SK-N-SH (cell line): ENCODE measurements around the gene HIPK2. TPM values are rescaled to one million over a fixed set of nuclear protein-coding genes. Genes with fewer than 3 reads are reported as not detected.

Experiments
- CTCF ChIA-PET: fragments of 300-600, 350-600 bp; formaldehyde crosslinking; extraction: SDS; loops from one replicate; lab custom pipeline; 2021; lab: Yijun Ruan, JAX
- POLR2A ChIA-PET: fragments of 350-600 bp; sonication (Branson Sonifier 250); formaldehyde crosslinking; extraction: SDS; loops from one replicate; lab custom pipeline; 2020; ENCODE audit warnings: antibody characterized with exemption, inconsistent platforms; lab: Yijun Ruan, JAX
- DNase-seq: peaks from one replicate; pipeline ENCODE4 v3.0.0; 2012
- H2AFZ ChIP-seq: fragments of 200-600 bp; sonication (generic); 2 replicates; pipeline ENCODE4 v1.8.1; 2016; ENCODE audit warnings: antibody characterized with exemption, mild to moderate bottlenecking, low read depth
- H3F3A ChIP-seq: fragments of 200-600 bp; sonication (generic); replicated peaks from 2 replicates; pipeline ENCODE3; 2016; ENCODE audit warnings: antibody characterized with exemption, mild to moderate bottlenecking; ENCODE audit not compliant: insufficient read depth
- H3K27ac ChIP-seq, 2 experiments: fragments of 200-500 bp in 1 of 2; fragments of 200-600 bp in 1 of 2; sonication (Bioruptor generic) in 1 of 2; sonication (generic), shearing (Covaris generic) in 1 of 2; 2 replicates each; pipeline versions ENCODE4 v1.5.1 to v1.6.1; 2014 to 2016; ENCODE audit warnings: low read depth in 2 of 2, inconsistent platforms in 1 of 2, low read length in 1 of 2, mild to moderate bottlenecking in 1 of 2, mixed read lengths in 1 of 2
- H3K27me3 ChIP-seq: fragments of 200-600 bp; sonication (generic), shearing (Covaris generic); 2 replicates; pipeline ENCODE4 v1.6.1; 2016; ENCODE audit warnings: mixed run types; ENCODE audit not compliant: insufficient read depth
- H3K36me3 ChIP-seq, 2 experiments: fragments of 200-500 bp in 1 of 2; fragments of 200-600 bp in 1 of 2; sonication (Bioruptor generic) in 1 of 2; sonication (generic) in 1 of 2; replicated peaks in 1 of 2; 2 replicates each; pipeline versions ENCODE3 to v1.5.1; 2014 to 2016; ENCODE audit warnings: low read length in 1 of 2, mild to moderate bottlenecking in 1 of 2; ENCODE audit not compliant: insufficient read depth in 2 of 2, control insufficient read depth in 1 of 2
- H3K4me1 ChIP-seq, 2 experiments: fragments of 200-500 bp in 1 of 2; fragments of 200-600 bp in 1 of 2; sonication (Bioruptor generic) in 1 of 2; sonication (generic), shearing (Covaris generic) in 1 of 2; 2 replicates each; pipeline versions ENCODE4 v1.5.1 to v1.6.1; 2014 to 2016; ENCODE audit warnings: low read depth in 1 of 2, low read length in 1 of 2, mixed run types in 1 of 2; ENCODE audit not compliant: insufficient read depth in 2 of 2, control insufficient read depth in 1 of 2
- H3K4me2 ChIP-seq: fragments of 200-600 bp; sonication (generic), shearing (Covaris generic); 2 replicates; pipeline ENCODE4 v1.6.1; 2017; ENCODE audit warnings: mixed run types
- H3K4me3 ChIP-seq, 2 experiments: fragments of 200-500 bp in 1 of 2; fragments of 200-600 bp in 1 of 2; sonication (Bioruptor generic) in 1 of 2; sonication (generic), shearing (Covaris generic) in 1 of 2; 2 replicates each; pipeline versions ENCODE4 v1.5.1 to v1.8.1; 2014 to 2016; ENCODE audit warnings: low read depth in 2 of 2, inconsistent platforms in 1 of 2, low read length in 1 of 2, mild to moderate bottlenecking in 1 of 2, mixed read lengths in 1 of 2, moderate library complexity in 1 of 2
- H3K79me2 ChIP-seq: fragments of 200-600 bp; sonication (generic); 2 replicates; pipeline ENCODE4 v1.8.1; 2017; ENCODE audit warnings: mild to moderate bottlenecking; ENCODE audit not compliant: insufficient read depth
- H3K9ac ChIP-seq: fragments of 200-600 bp; sonication (generic); 2 replicates; pipeline ENCODE4 v1.6.1; 2017; ENCODE audit warnings: mixed run types
- H3K9me2 ChIP-seq: fragments of 200-600 bp; sonication (generic); 2 replicates; pipeline ENCODE4 v1.6.1; 2017; ENCODE audit warnings: mixed run types
- H3K9me3 ChIP-seq: fragments of 200-600 bp; sonication (generic); 2 replicates; pipeline ENCODE4 v1.6.1; 2017; ENCODE audit warnings: mixed run types, mild to moderate bottlenecking, moderate library complexity
- H4K20me1 ChIP-seq: fragments of 200-600 bp; sonication (generic); 2 replicates; pipeline ENCODE4 v1.6.1; 2017; ENCODE audit warnings: mild to moderate bottlenecking, mixed run types; ENCODE audit not compliant: insufficient read depth
- CHD2 ChIP-seq: fragments of 150-350 bp; IDR thresholded peaks from 2 replicates; pipeline ENCODE4 v1.6.1; 2018; ENCODE audit warnings: low read length; ENCODE audit not compliant: partially characterized antibody
- EP300 ChIP-seq, 2 experiments: IDR thresholded peaks; 2 replicates each; pipeline versions ENCODE4 v1.4.0 to v1.6.1; 2012; ENCODE audit warnings: borderline replicate concordance in 1 of 2, low read depth in 1 of 2, low read length in 1 of 2
- EZH2phosphoT487 ChIP-seq: fragments of 200-600 bp; sonication (generic); IDR thresholded peaks from 2 replicates; pipeline ENCODE4 v1.6.1; 2017; ENCODE audit warnings: low read depth, mixed run types, mild to moderate bottlenecking, antibody characterized with exemption, moderate library complexity, borderline replicate concordance
- FOXJ3 ChIP-seq: sonication (generic); formaldehyde crosslinking; IDR thresholded peaks from 2 replicates; pipeline ENCODE4 v1.5.1; 2020; ENCODE audit warnings: mild to moderate bottlenecking, missing genetic modification reagents
- NFIC ChIP-seq: IDR thresholded peaks from 2 replicates; pipeline ENCODE4 v1.4.0; 2012; ENCODE audit warnings: borderline replicate concordance
- WGBS: methylation state at CpG from one replicate; pipeline ENCODE4 v1.1.6; 2017; ENCODE audit warnings: low lambda C conversion rate; 5-methylcytosine and 5-hydroxymethylcytosine counted together
- polyA plus RNA-seq, 3 experiments: library from polyadenylated mRNA; depleted of rRNA; stranded (reverse); fragments of >200 nt; gene quantifications; 2 replicates each; pipeline ENCODE4 v1.2.3, GENCODE V29; 2012
- TF ChIP-seq, protein P1 (sequence below): IDR thresholded peaks from 2 replicates; pipeline ENCODE4; 2012
- TF ChIP-seq, protein P2 (sequence below): IDR thresholded peaks from 2 replicates; pipeline ENCODE4 v1.6.1; 2012; ENCODE audit warnings: mild to moderate bottlenecking, low read depth, low read length, moderate library complexity
- TF ChIP-seq, protein P3 (sequence below): IDR thresholded peaks from 2 replicates; pipeline ENCODE4 v1.4.0; 2012; ENCODE audit warnings: low read depth, borderline replicate concordance
- TF ChIP-seq, protein P4 (sequence below): fragments of 150-350 bp; IDR thresholded peaks from 2 replicates; pipeline ENCODE4 v1.6.1; 2016; ENCODE audit warnings: mild to moderate bottlenecking, low read depth, low read length

Gene HIPK2
- polyA plus RNA-seq, 1 of the 3 experiments (the other 2 are of a cell fraction): 14.2 TPM

DNA sequence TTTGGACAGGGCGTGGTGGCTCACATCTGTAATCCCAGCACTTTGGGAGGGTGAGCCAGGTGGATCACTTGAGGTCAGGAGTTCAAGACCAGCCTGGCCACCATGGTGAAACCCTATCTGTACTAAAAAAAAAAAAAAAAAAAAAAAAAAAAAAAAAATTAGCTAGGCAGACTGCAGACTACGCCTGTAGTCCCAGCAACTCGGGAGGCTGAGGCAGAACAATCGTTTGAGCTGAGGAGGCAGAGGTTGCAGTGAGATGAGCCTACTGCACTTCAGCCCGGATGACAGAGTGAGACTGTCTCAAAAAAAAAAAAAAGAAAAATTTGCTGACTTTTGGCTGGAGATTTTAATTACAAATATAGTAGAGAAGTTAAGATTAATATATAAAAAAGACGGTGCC is 104.0 kb downstream of the HIPK2 start:
- Histone ChIP-seq H3K9me3 (no peaks in the 10 kb centered on the region), H3K4me1 (peaks cover 9 to 25% of the 10 kb centered on the region in 2 experiments), H3K4me2 (no peak overlapping the region), H3K4me3 (no peak overlapping the region), H3F3A (peaks cover 9% of the 10 kb centered on the region), H3K79me2 (peaks cover 46% of the 10 kb centered on the region; the same call in 1 of the 2 replicates), H3K36me3 (peaks cover 4 to 5% of the 10 kb centered on the region in 2 experiments), H3K9me2 (no peaks in the 10 kb centered on the region), H3K27ac (no peak overlapping the region), H2AFZ (no peak overlapping the region), H4K20me1 (peaks cover 46% of the 10 kb centered on the region), H3K27me3 (no peaks in the 10 kb centered on the region), H3K9ac (no peak overlapping the region)
- no peak for DNase-seq
- no peak for TF ChIP-seq FOXJ3 (CRISPR knock-in tag)
- TF ChIP-seq, protein P1, sequence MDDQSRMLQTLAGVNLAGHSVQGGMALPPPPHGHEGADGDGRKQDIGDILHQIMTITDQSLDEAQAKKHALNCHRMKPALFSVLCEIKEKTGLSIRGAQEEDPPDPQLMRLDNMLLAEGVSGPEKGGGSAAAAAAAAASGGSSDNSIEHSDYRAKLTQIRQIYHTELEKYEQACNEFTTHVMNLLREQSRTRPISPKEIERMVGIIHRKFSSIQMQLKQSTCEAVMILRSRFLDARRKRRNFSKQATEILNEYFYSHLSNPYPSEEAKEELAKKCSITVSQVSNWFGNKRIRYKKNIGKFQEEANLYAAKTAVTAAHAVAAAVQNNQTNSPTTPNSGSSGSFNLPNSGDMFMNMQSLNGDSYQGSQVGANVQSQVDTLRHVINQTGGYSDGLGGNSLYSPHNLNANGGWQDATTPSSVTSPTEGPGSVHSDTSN: no peak
- TF ChIP-seq, protein P2, sequence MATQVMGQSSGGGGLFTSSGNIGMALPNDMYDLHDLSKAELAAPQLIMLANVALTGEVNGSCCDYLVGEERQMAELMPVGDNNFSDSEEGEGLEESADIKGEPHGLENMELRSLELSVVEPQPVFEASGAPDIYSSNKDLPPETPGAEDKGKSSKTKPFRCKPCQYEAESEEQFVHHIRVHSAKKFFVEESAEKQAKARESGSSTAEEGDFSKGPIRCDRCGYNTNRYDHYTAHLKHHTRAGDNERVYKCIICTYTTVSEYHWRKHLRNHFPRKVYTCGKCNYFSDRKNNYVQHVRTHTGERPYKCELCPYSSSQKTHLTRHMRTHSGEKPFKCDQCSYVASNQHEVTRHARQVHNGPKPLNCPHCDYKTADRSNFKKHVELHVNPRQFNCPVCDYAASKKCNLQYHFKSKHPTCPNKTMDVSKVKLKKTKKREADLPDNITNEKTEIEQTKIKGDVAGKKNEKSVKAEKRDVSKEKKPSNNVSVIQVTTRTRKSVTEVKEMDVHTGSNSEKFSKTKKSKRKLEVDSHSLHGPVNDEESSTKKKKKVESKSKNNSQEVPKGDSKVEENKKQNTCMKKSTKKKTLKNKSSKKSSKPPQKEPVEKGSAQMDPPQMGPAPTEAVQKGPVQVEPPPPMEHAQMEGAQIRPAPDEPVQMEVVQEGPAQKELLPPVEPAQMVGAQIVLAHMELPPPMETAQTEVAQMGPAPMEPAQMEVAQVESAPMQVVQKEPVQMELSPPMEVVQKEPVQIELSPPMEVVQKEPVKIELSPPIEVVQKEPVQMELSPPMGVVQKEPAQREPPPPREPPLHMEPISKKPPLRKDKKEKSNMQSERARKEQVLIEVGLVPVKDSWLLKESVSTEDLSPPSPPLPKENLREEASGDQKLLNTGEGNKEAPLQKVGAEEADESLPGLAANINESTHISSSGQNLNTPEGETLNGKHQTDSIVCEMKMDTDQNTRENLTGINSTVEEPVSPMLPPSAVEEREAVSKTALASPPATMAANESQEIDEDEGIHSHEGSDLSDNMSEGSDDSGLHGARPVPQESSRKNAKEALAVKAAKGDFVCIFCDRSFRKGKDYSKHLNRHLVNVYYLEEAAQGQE: no peak
- TF ChIP-seq EP300 (IDR thresholded peaks at IDR 0.05; ENCODE audit: borderline replicate concordance in 1 of 2, low read depth in 1 of 2, low read length in 1 of 2): no peak
- TF ChIP-seq EZH2phosphoT487: no peak
- TF ChIP-seq, protein P3, sequence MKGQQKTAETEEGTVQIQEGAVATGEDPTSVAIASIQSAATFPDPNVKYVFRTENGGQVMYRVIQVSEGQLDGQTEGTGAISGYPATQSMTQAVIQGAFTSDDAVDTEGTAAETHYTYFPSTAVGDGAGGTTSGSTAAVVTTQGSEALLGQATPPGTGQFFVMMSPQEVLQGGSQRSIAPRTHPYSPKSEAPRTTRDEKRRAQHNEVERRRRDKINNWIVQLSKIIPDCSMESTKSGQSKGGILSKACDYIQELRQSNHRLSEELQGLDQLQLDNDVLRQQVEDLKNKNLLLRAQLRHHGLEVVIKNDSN: no peak
- no peak for TF ChIP-seq NFIC
- no peak for TF ChIP-seq CHD2
- TF ChIP-seq, protein P4, sequence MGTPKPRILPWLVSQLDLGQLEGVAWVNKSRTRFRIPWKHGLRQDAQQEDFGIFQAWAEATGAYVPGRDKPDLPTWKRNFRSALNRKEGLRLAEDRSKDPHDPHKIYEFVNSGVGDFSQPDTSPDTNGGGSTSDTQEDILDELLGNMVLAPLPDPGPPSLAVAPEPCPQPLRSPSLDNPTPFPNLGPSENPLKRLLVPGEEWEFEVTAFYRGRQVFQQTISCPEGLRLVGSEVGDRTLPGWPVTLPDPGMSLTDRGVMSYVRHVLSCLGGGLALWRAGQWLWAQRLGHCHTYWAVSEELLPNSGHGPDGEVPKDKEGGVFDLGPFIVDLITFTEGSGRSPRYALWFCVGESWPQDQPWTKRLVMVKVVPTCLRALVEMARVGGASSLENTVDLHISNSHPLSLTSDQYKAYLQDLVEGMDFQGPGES: no peak
- WGBS: 90% methylated on average over 6 of the region's 6 CpGs
- ChIA-PET POLR2A (no interaction called here), CTCF (interaction anchor here (1.0 to 1.8 kb wide), 8 partner anchors 9 to 72 kb away, joined by 3 to 6 read pairs (median 4); no protein-coding TSS in a partner anchor)
